ENCODE data around the gene SNRNP25. TPM values are rescaled to one million over a fixed set of nuclear protein-coding genes. Genes with fewer than 3 reads are reported as not detected.

SNRNP25 gene
- total RNA-seq, 4 donors from 2014 or later, result 22.0 to 33.6 (median 25.7) TPM

- TF ChIP-seq POLR2AphosphoS5 (IDR thresholded peaks at IDR 0.05), result no peak
- no peak for TF ChIP-seq EP300 (IDR thresholded peaks at IDR 0.05)
- TF ChIP-seq, protein P1, sequence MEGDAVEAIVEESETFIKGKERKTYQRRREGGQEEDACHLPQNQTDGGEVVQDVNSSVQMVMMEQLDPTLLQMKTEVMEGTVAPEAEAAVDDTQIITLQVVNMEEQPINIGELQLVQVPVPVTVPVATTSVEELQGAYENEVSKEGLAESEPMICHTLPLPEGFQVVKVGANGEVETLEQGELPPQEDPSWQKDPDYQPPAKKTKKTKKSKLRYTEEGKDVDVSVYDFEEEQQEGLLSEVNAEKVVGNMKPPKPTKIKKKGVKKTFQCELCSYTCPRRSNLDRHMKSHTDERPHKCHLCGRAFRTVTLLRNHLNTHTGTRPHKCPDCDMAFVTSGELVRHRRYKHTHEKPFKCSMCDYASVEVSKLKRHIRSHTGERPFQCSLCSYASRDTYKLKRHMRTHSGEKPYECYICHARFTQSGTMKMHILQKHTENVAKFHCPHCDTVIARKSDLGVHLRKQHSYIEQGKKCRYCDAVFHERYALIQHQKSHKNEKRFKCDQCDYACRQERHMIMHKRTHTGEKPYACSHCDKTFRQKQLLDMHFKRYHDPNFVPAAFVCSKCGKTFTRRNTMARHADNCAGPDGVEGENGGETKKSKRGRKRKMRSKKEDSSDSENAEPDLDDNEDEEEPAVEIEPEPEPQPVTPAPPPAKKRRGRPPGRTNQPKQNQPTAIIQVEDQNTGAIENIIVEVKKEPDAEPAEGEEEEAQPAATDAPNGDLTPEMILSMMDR (IDR thresholded peaks at IDR 0.05), result no peak
- TF ChIP-seq POLR2A (IDR thresholded peaks at IDR 0.05; ENCODE audit: low read depth), result no peak
- intact Hi-C loops (cut with DNase I), result no loop called here
- Histone ChIP-seq H3K9me3 (no peaks in the 10 kb centered on the region), H3K36me3 (peaks cover 43 to 62% (median 61%) of the 10 kb centered on the region in 4 donors), H3K27ac (replicated peaks in 1 of 4) (no peak overlapping the region), H3K27me3 (no peaks in the 10 kb centered on the region), H3K4me1 (peaks cover 7 to 35% (median 26%) of the 10 kb centered on the region in 4 donors), H3K4me3 (no peak overlapping the region)
- DNase-seq (ENCODE audit: extremely low spot score), result no peak
- WGBS, result 84% methylated on average over 7 of the region's 17 CpGs
Measured at GRCh38 chr16:56231-56927, 2.8 kb downstream of the SNRNP25 start.

- H3K36me3 ChIP-seq, result peaks cover 54 to 75% (median 74%) of the 10 kb centered on the region in 4 donors
- intact Hi-C loops (cut with DNase I), result no loop called here
- H3K4me1 ChIP-seq, result peaks cover 7 to 22% (median 12%) of the 10 kb centered on the region in 4 donors
- no peak for DNase-seq (ENCODE audit: extremely low spot score)
- TF ChIP-seq, protein P1 (IDR thresholded peaks at IDR 0.05), result no peak
- TF ChIP-seq POLR2AphosphoS5 (IDR thresholded peaks at IDR 0.05) (no peak), POLR2A (IDR thresholded peaks at IDR 0.05; ENCODE audit: low read depth) (no peak), EP300 (IDR thresholded peaks at IDR 0.05) (no peak)
- H3K9me3 ChIP-seq, result no peaks in the 10 kb centered on the region
- no peaks in the 10 kb centered on the region for H3K27me3 ChIP-seq
- no peak overlapping the region for H3K4me3 ChIP-seq
- no peak overlapping the region for H3K27ac ChIP-seq (replicated peaks in 1 of 4)
- 59% methylated on average over 7 of the region's 8 CpGs for WGBS
Measured at GRCh38 chr16:57711-58110, 4.1 kb downstream of the SNRNP25 start.

DNA sequence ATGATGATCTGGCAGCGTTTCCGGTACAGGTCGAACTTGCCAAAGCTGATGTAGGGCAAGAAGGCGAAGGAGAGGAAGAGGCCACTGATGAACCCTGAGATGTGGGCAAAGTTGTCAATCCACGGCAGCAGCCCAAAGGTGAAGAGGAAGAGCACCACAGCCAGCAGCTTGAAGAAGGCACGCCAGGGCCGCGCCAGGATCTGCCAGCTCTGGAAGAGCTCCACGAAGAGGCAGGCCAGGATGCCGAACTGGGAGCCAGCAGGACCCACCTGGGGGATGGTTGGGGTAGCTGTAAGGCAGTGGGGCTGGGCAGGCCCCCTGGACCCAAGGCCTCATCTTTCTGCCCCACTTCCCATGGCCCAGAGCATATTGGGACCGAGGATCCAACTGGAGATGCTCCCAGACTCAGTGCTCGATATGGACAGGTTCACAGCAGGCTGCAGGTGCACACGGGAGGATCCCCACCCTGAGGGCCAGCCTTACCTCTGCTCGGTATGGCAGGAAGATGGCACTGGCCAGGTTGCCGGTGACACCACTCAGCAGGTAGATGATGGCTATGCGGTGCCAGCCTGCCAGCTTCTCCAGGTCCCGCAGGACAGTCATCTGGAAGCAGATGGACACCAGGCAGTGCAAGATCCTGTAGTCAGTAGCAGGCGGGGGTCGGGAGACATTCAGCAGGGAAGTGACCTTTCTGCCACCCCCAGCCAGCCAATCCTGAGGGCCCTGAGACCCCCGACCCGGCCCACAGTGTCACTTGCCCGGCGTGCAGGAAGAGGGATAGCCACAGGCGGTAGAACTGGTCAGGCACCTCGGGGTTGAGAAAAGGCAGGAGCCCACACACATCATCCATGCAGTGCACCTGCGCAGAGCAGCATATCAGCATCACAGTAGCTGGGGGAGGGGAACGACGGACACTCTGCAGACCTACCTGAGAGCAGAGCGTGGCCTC is 5.1 kb downstream of the SNRNP25 start:
- no peak overlapping the region for H3K27ac ChIP-seq (replicated peaks in 1 of 4)
- peaks cover 61 to 86% (median 85%) of the 10 kb centered on the region in 4 donors for H3K36me3 ChIP-seq
- no peaks in the 10 kb centered on the region for H3K27me3 ChIP-seq
- DNase-seq (ENCODE audit: extremely low spot score), result no peak
- H3K4me3 ChIP-seq, result no peak overlapping the region
- intact Hi-C loops (cut with DNase I), result no loop called here
- H3K4me1 ChIP-seq, result peaks cover 7 to 19% (median 10%) of the 10 kb centered on the region in 4 donors
- H3K9me3 ChIP-seq, result no peaks in the 10 kb centered on the region
- 85% methylated on average over 20 of the region's 29 CpGs for WGBS
- TF ChIP-seq POLR2AphosphoS5 (IDR thresholded peaks at IDR 0.05) (no peak), POLR2A (IDR thresholded peaks at IDR 0.05; ENCODE audit: low read depth) (no peak), EP300 (IDR thresholded peaks at IDR 0.05) (no peak)
- TF ChIP-seq, protein P1 (IDR thresholded peaks at IDR 0.05), result no peak

- intact Hi-C loops (cut with DNase I), result no loop called here
- Histone ChIP-seq H3K9me3 (no peaks in the 10 kb centered on the region), H3K4me3 (no peak overlapping the region), H3K36me3 (peaks cover 69 to 93% (median 93%) of the 10 kb centered on the region in 4 donors), H3K4me1 (peaks cover under 1 to 11% (median 3%) of the 10 kb centered on the region in 4 donors), H3K27me3 (no peaks in the 10 kb centered on the region), H3K27ac (replicated peaks in 1 of 4) (no peak overlapping the region)
- DNase-seq (ENCODE audit: extremely low spot score), result no peak
- WGBS, result 86% methylated on average over 13 of the region's 14 CpGs
- TF ChIP-seq, protein P1 (IDR thresholded peaks at IDR 0.05), result no peak
- no peak for TF ChIP-seq POLR2A (IDR thresholded peaks at IDR 0.05; ENCODE audit: low read depth)
- TF ChIP-seq EP300 (IDR thresholded peaks at IDR 0.05), result no peak
- no peak for TF ChIP-seq POLR2AphosphoS5 (IDR thresholded peaks at IDR 0.05)
Measured at GRCh38 chr16:59440-60059, 5.9 kb downstream of the SNRNP25 start.

Measured in esophagus muscularis mucosa (tissue), 4 donors.